Adrenal gland (tissue), 5 donors: Measurements from ENCODE around the gene SMTNL1.
A peak's percentile ranks its signal among the peaks of the same experiment; 100 is the strongest.

ENCODE experiments used
- POLR2A ChIP-seq, 2 donors: fragments of 450-650 bp; IDR thresholded peaks; one replicate each; pipeline ENCODE4 v1.6.1; 2017; ENCODE audit warnings: antibody characterized with exemption in 2 of 2, mild to moderate bottlenecking in 2 of 2, moderate library complexity in 1 of 2
- TF ChIP-seq, protein P1 (sequence below), 6 experiments: fragments of 450-650 bp in 4 of 6; fragments of 200-600 bp in 2 of 6; sonication (generic) in 1 of 6; IDR thresholded peaks; 1 replicate in 5 of 6; 2 replicates in 1 of 6; pipeline versions ENCODE4 v1.5.1 to v1.8.0; 2016 to 2021; ENCODE audit warnings: antibody characterized with exemption in 6 of 6, mild to moderate bottlenecking in 2 of 6, moderate library complexity in 1 of 6
- donor health status: DM: no; HTN: no; CAD: no.

DNA sequence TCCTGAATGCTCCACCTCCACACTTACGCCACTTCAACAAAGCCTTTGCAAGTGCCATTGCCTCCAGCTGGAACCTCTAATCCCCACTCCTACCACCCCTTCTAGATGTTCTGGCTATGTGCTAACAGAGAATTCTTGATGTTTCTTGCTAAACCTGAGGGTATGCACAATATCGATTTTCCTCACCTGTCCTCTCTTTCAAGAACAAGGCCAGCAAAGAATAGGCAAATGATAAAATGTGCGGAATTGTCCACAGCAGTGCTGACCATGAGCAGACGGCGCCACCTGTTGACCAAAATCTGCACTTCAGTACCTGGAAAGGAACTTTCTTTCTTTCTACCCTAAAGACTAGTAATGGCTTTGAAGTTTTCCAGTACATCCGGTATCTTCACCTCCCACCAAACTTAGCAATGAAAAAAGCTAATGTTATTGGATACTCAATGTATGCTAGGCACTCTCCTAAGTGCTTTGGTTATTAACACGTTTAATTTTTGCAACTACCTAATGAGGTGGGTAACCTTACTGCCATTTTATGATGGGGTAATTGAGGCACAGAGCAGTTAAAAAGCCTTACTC is 10.3 kb upstream of the SMTNL1 start:
- TF ChIP-seq, protein P1, sequence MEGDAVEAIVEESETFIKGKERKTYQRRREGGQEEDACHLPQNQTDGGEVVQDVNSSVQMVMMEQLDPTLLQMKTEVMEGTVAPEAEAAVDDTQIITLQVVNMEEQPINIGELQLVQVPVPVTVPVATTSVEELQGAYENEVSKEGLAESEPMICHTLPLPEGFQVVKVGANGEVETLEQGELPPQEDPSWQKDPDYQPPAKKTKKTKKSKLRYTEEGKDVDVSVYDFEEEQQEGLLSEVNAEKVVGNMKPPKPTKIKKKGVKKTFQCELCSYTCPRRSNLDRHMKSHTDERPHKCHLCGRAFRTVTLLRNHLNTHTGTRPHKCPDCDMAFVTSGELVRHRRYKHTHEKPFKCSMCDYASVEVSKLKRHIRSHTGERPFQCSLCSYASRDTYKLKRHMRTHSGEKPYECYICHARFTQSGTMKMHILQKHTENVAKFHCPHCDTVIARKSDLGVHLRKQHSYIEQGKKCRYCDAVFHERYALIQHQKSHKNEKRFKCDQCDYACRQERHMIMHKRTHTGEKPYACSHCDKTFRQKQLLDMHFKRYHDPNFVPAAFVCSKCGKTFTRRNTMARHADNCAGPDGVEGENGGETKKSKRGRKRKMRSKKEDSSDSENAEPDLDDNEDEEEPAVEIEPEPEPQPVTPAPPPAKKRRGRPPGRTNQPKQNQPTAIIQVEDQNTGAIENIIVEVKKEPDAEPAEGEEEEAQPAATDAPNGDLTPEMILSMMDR (IDR thresholded peaks at IDR 0.05), result peak; percentile 89 to 96 (median 92)
- TF ChIP-seq POLR2A (IDR thresholded peaks at IDR 0.05), result no peak
